ENCODE data around the gene DMKN. TPM values are rescaled to one million over a fixed set of nuclear protein-coding genes. Genes with fewer than 3 reads are reported as not detected.

DMKN gene
- total and polyA plus RNA-seq, 2 of the 4 experiments (the other 2 are of a cell fraction) = 0.36 to 2.4 TPM

Other genes with a start within 250 kb of the DMKN start
- 21.3 and 27.5 TPM in 2 replicates for gene USF2, start 244.7 kb downstream of the DMKN start, total RNA-seq (2012; rRNA removed)
- 65.6 and 82.5 TPM in 2 replicates for gene USF2, start 244.7 kb downstream of the DMKN start, polyA plus RNA-seq (2012; rRNA removed)
- gene HAMP, start 231.1 kb downstream of the DMKN start, total RNA-seq (2012; rRNA removed) = under 0.01 TPM in 2 replicates
- gene HAMP, start 231.1 kb downstream of the DMKN start, polyA plus RNA-seq (2012; rRNA removed) = not detected in 2 replicates
- not detected in 2 replicates for gene MAG, start 221.5 kb downstream of the DMKN start, total RNA-seq (2012; rRNA removed)
- not detected in 2 replicates for gene MAG, start 221.5 kb downstream of the DMKN start, polyA plus RNA-seq (2012; rRNA removed)
- 0.18 TPM in 1 of 2 replicates, not detected in the other for gene CD22, start 184.5 kb downstream of the DMKN start, total RNA-seq (2012; rRNA removed)
- gene CD22, start 184.5 kb downstream of the DMKN start, polyA plus RNA-seq (2012; rRNA removed) = 0.22 TPM in 2 replicates
- gene FFAR1, start 165.7 kb downstream of the DMKN start, total RNA-seq (2012; rRNA removed) = not detected in 2 replicates
- not detected in 2 replicates for gene FFAR1, start 165.7 kb downstream of the DMKN start, polyA plus RNA-seq (2012; rRNA removed)
- gene FFAR3, start 155.2 kb downstream of the DMKN start, total RNA-seq (2012; rRNA removed) = not detected in 2 replicates
- not detected in 2 replicates for gene FFAR3, start 155.2 kb downstream of the DMKN start, polyA plus RNA-seq (2012; rRNA removed)
- gene GPR42, start 142.6 kb downstream of the DMKN start, total RNA-seq (2012; rRNA removed) = not detected in 2 replicates
- not detected in 2 replicates for gene GPR42, start 142.6 kb downstream of the DMKN start, polyA plus RNA-seq (2012; rRNA removed)
- not detected in 2 replicates for gene FFAR2, start 65.4 kb downstream of the DMKN start, total RNA-seq (2012; rRNA removed)
- gene FFAR2, start 65.4 kb downstream of the DMKN start, polyA plus RNA-seq (2012; rRNA removed) = not detected in 2 replicates
- not detected in 2 replicates for gene KRTDAP, start 23.2 kb downstream of the DMKN start, total RNA-seq (2012; rRNA removed)
- gene KRTDAP, start 23.2 kb downstream of the DMKN start, polyA plus RNA-seq (2012; rRNA removed) = not detected in 2 replicates
- 0.56 and 0.72 TPM in 2 replicates for gene SBSN, start 14.7 kb upstream of the DMKN start, total RNA-seq (2012; rRNA removed)
- 6.4 and 6.9 TPM in 2 replicates for gene SBSN, start 14.7 kb upstream of the DMKN start, polyA plus RNA-seq (2012; rRNA removed)
- not detected in 2 replicates for gene GAPDHS, start 19.8 kb upstream of the DMKN start, total RNA-seq (2012; rRNA removed)
- not detected in 2 replicates for gene GAPDHS, start 19.8 kb upstream of the DMKN start, polyA plus RNA-seq (2012; rRNA removed)
- 59.2 and 67.6 TPM in 2 replicates for gene TMEM147, start 32.0 kb upstream of the DMKN start, total RNA-seq (2012; rRNA removed)
- 108 and 132 TPM in 2 replicates for gene TMEM147, start 32.0 kb upstream of the DMKN start, polyA plus RNA-seq (2012; rRNA removed)
- gene ATP4A, start 50.0 kb upstream of the DMKN start, total RNA-seq (2012; rRNA removed) = not detected in 2 replicates
- gene ATP4A, start 50.0 kb upstream of the DMKN start, polyA plus RNA-seq (2012; rRNA removed) = not detected in 2 replicates
- not detected in 2 replicates for gene PMIS2, start 72.5 kb upstream of the DMKN start, total RNA-seq (2012; rRNA removed)
- gene PMIS2, start 72.5 kb upstream of the DMKN start, polyA plus RNA-seq (2012; rRNA removed) = not detected in 2 replicates
- gene HAUS5, start 99.1 kb upstream of the DMKN start, total RNA-seq (2012; rRNA removed) = 3.1 and 3.4 TPM in 2 replicates
- 6.2 and 6.4 TPM in 2 replicates for gene HAUS5, start 99.1 kb upstream of the DMKN start, polyA plus RNA-seq (2012; rRNA removed)
- gene RBM42, start 115.4 kb upstream of the DMKN start, total RNA-seq (2012; rRNA removed) = 19.0 and 20.6 TPM in 2 replicates
- 41.5 and 53.9 TPM in 2 replicates for gene RBM42, start 115.4 kb upstream of the DMKN start, polyA plus RNA-seq (2012; rRNA removed)
- 0.28 TPM in 1 of 2 replicates, not detected in the other for gene ETV2, start 128.1 kb upstream of the DMKN start, total RNA-seq (2012; rRNA removed)
- 1.2 and 1.4 TPM in 2 replicates for gene ETV2, start 128.1 kb upstream of the DMKN start, polyA plus RNA-seq (2012; rRNA removed)
- 913 and 983 TPM in 2 replicates for gene COX6B1, start 134.7 kb upstream of the DMKN start, total RNA-seq (2012; rRNA removed)
- 824 and 914 TPM in 2 replicates for gene COX6B1, start 134.7 kb upstream of the DMKN start, polyA plus RNA-seq (2012; rRNA removed)
- gene UPK1A, start 152.9 kb upstream of the DMKN start, total RNA-seq (2012; rRNA removed) = not detected in 2 replicates
- 0.20 and 0.21 TPM in 2 replicates for gene UPK1A, start 152.9 kb upstream of the DMKN start, polyA plus RNA-seq (2012; rRNA removed)
- gene ZBTB32, start 190.9 kb upstream of the DMKN start, total RNA-seq (2012; rRNA removed) = not detected in 2 replicates
- gene ZBTB32, start 190.9 kb upstream of the DMKN start, polyA plus RNA-seq (2012; rRNA removed) = not detected in 2 replicates
- 1.9 and 3.0 TPM in 2 replicates for gene KMT2B, start 204.4 kb upstream of the DMKN start, total RNA-seq (2012; rRNA removed)
- gene KMT2B, start 204.4 kb upstream of the DMKN start, polyA plus RNA-seq (2012; rRNA removed) = 27.5 and 30.7 TPM in 2 replicates
- 0.72 and 2.8 TPM in 2 replicates for gene IGFLR1, start 228.8 kb upstream of the DMKN start, total RNA-seq (2012; rRNA removed)
- 2.7 and 3.8 TPM in 2 replicates for gene IGFLR1, start 228.8 kb upstream of the DMKN start, polyA plus RNA-seq (2012; rRNA removed)
- gene U2AF1L4, start 231.8 kb upstream of the DMKN start, total RNA-seq (2012; rRNA removed) = 6.1 and 8.1 TPM in 2 replicates
- 15.0 and 15.6 TPM in 2 replicates for gene U2AF1L4, start 231.8 kb upstream of the DMKN start, polyA plus RNA-seq (2012; rRNA removed)
- 8.6 and 9.0 TPM in 2 replicates for gene PSENEN, start 232.0 kb upstream of the DMKN start, total RNA-seq (2012; rRNA removed)
- 47.0 and 59.1 TPM in 2 replicates for gene PSENEN, start 232.0 kb upstream of the DMKN start, polyA plus RNA-seq (2012; rRNA removed)
- gene LIN37, start 234.9 kb upstream of the DMKN start, total RNA-seq (2012; rRNA removed) = 12.7 and 12.8 TPM in 2 replicates
- 17.2 and 23.1 TPM in 2 replicates for gene LIN37, start 234.9 kb upstream of the DMKN start, polyA plus RNA-seq (2012; rRNA removed)
- gene HSPB6, start 243.4 kb upstream of the DMKN start, total RNA-seq (2012; rRNA removed) = 5.7 and 6.9 TPM in 2 replicates
- 188 and 206 TPM in 2 replicates for gene HSPB6, start 243.4 kb upstream of the DMKN start, polyA plus RNA-seq (2012; rRNA removed)
- 3.3 and 5.4 TPM in 2 replicates for gene PROSER3, start 244.5 kb upstream of the DMKN start, total RNA-seq (2012; rRNA removed)
- 17.9 and 21.8 TPM in 2 replicates for gene PROSER3, start 244.5 kb upstream of the DMKN start, polyA plus RNA-seq (2012; rRNA removed)

Data from IMR-90 (cell line).